Aorta (tissue), 4 donors: ENCODE results near the gene CHST2. TPM values are rescaled to one million over a fixed set of nuclear protein-coding genes. Genes with fewer than 3 reads are reported as not detected.

Experiments
- polyA plus RNA-seq, 2 donors: library from polyadenylated mRNA; stranded (reverse); fragments of 200-250 nt; gene quantifications; one replicate each; pipeline ENCODE4 v1.2.3, GENCODE V29; 2013
- total RNA-seq, 2 donors: library from RNA; stranded (reverse); fragmentation: NEBNext Ultra II Directional; extraction: Animal tissue kit (Norgen Biotek cat#: 25700); gene quantifications; one replicate each; pipeline ENCODE4 v1.2.1, GENCODE V29; 2021
- donor health status: healthy with polysubstance abuse.
- donor health status: Bipolar disorder and iron deficiency.
- donor health status: DM: no; HTN: no; CAD: no.
- donor health status: DM: yes; HTN: yes; CAD: no.

The CHST2 gene
- total and polyA plus RNA-seq, 4 donors = 0.50 to 3.7 (median 2.7) TPM

Other genes with a start within 250 kb of the CHST2 start
- gene PCOLCE2, start 230.7 kb upstream of the CHST2 start, total RNA-seq = 100 to 1,000 TPM in 1 of 2 donors, 10 to 100 TPM in 1; 83.3 to 106 TPM
- gene PCOLCE2, start 230.7 kb upstream of the CHST2 start, polyA plus RNA-seq = 100 to 1,000 TPM in 1 of 2 donors, 10 to 100 TPM in 1; 73.0 to 181 TPM
- not detected for gene PAQR9, start 156.1 kb upstream of the CHST2 start, total RNA-seq
- not detected for gene PAQR9, start 156.1 kb upstream of the CHST2 start, polyA plus RNA-seq
- gene U2SURP, start 118.2 kb upstream of the CHST2 start, total RNA-seq = 100 to 1,000 TPM in 1 of 2 donors, 10 to 100 TPM in 1; 84.0 to 102 TPM
- gene U2SURP, start 118.2 kb upstream of the CHST2 start, polyA plus RNA-seq = 10 to 100 TPM; 12.3 to 40.1 TPM